ENCODE data around the gene CASD1.

The CASD1 gene

DNA sequence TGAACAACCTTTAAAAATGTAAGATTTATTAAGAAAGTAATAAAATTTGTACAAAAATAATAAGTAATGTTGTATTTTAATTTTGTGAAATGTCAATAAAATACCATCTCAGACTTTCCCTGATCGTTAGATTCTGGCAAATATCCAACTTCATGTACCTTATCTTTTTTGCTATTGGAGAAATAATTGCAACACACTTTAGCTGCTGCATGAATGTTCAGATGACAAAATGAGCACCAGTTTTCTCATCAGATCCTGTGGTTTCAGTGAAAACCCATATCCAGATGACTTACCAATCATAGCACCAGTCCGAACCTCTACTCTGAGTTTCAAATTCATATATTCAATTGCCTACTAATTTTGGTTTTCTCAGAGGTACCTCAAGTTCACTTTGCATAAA is 69.9 kb downstream of the CASD1 start:
- no peak for DNase-seq (ENCODE audit: low read depth, low spot score)

GRCh38 chr7:94580601-94581000 is 71.0 kb downstream of the CASD1 start:
- DNase-seq (ENCODE audit: low read depth, low spot score): no peak

DNA sequence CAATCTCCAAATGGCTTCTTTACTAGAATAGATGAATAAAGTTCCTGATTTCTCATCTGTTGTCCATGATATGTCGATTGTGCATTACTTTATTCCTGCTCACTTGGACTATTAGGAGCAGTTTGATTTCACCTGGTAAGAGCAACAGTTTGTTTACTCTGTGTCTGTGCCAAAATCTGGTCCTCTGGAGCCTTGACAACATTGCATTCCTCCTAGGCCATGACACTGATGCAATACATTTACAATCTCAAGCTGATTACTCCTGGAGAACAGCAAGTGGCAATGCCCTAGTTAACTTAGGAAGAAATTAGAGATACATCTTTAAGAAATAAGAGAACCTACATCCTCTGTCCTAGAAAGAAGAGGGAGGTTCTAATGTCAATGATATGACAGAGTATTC is 74.5 kb downstream of the CASD1 start:
- no peak for DNase-seq (ENCODE audit: low read depth, low spot score)

DNA sequence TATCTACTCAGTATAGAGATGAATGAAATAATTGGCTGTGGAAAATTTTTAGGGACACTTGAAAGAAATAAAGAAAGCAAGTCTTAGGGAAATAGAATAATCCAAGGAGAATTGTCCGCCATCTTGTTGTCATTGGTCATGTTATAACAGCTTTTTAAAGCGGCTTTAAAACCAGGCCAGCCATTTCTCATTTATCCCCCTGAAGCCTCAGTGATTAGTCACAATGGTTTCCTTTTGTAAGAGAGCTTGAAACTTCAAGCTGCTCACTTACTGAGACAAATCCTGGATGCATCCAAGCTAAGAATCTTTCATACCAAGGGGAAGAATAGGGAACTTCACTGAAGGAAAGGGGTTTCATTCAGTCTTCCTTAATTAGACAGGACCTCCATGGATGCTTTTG is 78.5 kb downstream of the CASD1 start:
- DNase-seq (ENCODE audit: low read depth, low spot score): no peak

GRCh38 chr7:94590526-94591162 is 81.0 kb downstream of the CASD1 start:
- DNase-seq (ENCODE audit: low read depth, low spot score): no peak

DNA sequence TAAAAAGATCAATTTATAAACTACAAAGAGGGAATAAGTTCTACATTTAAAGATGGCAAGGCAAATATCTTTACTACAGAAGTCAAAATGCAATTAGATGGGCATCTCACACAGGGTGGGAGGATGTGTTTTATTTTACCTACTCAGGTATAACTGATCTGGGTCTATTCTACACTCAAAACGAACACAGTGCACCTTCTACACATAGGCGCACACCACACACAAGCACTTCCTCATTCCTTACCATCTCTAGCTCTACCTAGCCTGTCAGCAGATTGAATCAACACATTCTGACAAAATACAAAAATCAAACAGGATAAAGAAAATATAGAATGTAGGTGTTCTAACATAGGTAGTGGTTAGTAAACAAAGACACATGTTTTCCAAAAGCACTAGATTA is 81.6 kb downstream of the CASD1 start:
- no peak for DNase-seq (ENCODE audit: low read depth, low spot score)

DNA sequence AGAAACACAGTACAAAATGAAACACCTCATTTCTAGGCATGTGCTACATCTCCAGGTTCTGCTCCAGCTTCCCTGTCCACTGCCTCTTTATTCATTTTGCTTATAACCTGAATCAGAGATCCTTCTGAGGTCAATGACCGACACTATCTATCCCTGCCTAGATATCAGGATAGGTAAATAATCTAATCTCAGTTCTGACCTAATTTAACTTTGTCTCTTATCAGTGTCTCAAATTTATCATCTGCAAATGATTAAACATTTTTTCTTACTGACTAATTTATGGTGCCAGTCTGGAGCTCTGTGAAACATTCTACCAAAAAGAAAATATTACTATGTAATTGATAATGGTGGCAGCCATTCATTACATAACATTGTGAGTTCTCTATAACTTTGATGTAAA is 85.3 kb downstream of the CASD1 start:
- DNase-seq (ENCODE audit: low read depth, low spot score): no peak

- DNase-seq (ENCODE audit: low read depth, low spot score): no peak
These were observed 86.1 kb downstream of the CASD1 start for GRCh38 chr7:94595717-94596116.

- DNase-seq (ENCODE audit: low read depth, low spot score): no peak
These were observed 90.7 kb downstream of the CASD1 start for GRCh38 chr7:94600267-94600666.

- DNase-seq (ENCODE audit: low read depth, low spot score): no peak
These were observed 92.6 kb downstream of the CASD1 start for GRCh38 chr7:94602181-94602580.

DNA sequence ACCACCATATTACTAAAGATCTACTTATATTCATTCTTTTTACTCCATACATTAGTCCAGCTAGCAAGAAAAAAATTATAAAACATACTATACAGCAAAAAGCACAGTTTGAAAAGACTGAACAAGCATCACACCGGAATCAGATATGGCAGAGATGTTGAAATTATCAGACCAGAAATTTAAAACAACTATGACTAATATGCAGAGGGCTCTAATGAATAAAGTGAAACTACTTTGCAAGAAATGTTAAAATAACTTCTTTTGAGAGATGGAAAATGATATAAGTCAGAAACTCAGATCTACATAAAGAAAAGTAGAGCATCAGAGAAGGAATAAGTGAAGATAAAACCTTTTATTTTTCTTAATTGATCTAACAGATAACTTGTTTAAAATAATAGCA is 95.4 kb downstream of the CASD1 start:
- no peak for DNase-seq (ENCODE audit: low read depth, low spot score)

All from activated CD4-positive, CD25-positive, alpha-beta regulatory T cell treated with anti-CD3 and anti-CD28 coated beads, Interleukin-2, amount 50 U/mL, for 16 hours (primary cell).